IMR-90 (cell line): ENCODE measurements around the gene RBMS3. TPM values are rescaled to one million over a fixed set of nuclear protein-coding genes. Genes with fewer than 3 reads are reported as not detected.

Experiments used
- ATAC-seq: fragments of 200-7000 bp; cut with Tn5 transposase; 2 replicates; pipeline ENCODE4 v1.9.1; 2020; ENCODE audit warnings: low read depth, mild to moderate bottlenecking, moderate library complexity
- BruUV-seq: library from RNA; stranded (reverse); fragments of 400-500 nt; replicated peaks from 2 replicates; lab custom pipeline; 2021; lab: Mats Ljungman, UMichigan
- CTCF ChIA-PET: fragments of 300-600 bp; formaldehyde crosslinking; extraction: SDS; loops from one replicate; lab custom pipeline; 2021; ENCODE audit warnings: antibody characterized with exemption; lab: Yijun Ruan, JAX
- POLR2A ChIA-PET: fragments of 300-600 bp; sonication (Branson Sonifier 250); formaldehyde crosslinking; loops from one replicate; lab custom pipeline; 2022; ENCODE audit warnings: antibody characterized with exemption; ENCODE audit not compliant: unreplicated experiment; lab: Charles Lee
- DNase-seq: peaks from one replicate; pipeline ENCODE4 v3.0.0; 2013
- H2AFZ ChIP-seq: replicated peaks from 2 replicates; pipeline ENCODE3; 2013; ENCODE audit warnings: low read length, mild to moderate bottlenecking; ENCODE audit not compliant: poor library complexity
- H2AK5ac ChIP-seq: 2 replicates; pipeline ENCODE4 v1.6.1; 2013; ENCODE audit warnings: low read depth, low read length, inconsistent platforms
- H2AK9ac ChIP-seq: replicated peaks from 2 replicates; pipeline ENCODE3; 2013; ENCODE audit warnings: mild to moderate bottlenecking, low read depth, low read length, moderate library complexity; ENCODE audit not compliant: poor library complexity
- H2BK120ac ChIP-seq: 2 replicates; pipeline ENCODE4 v1.6.1; 2013; ENCODE audit warnings: low read depth, low read length, inconsistent platforms
- H2BK15ac ChIP-seq: 3 replicates; pipeline ENCODE4 v1.6.1; 2013; ENCODE audit warnings: low read depth, low read length, inconsistent platforms
- H2BK20ac ChIP-seq: 2 replicates; pipeline ENCODE4 v1.6.1; 2013; ENCODE audit warnings: low read depth, mild to moderate bottlenecking, inconsistent platforms, low read length, moderate library complexity
- H2BK5ac ChIP-seq: 2 replicates; pipeline ENCODE4 v1.6.1; 2013; ENCODE audit warnings: mild to moderate bottlenecking, low read depth, low read length, inconsistent platforms; ENCODE audit not compliant: poor library complexity, severe bottlenecking
- H3K14ac ChIP-seq: replicated peaks from 2 replicates; pipeline ENCODE4 v1.6.1; 2013; ENCODE audit warnings: low read depth, low read length, inconsistent platforms
- H3K18ac ChIP-seq: 2 replicates; pipeline ENCODE4 v1.6.1; 2013; ENCODE audit warnings: low read depth, low read length, control low read depth
- H3K23ac ChIP-seq: 2 replicates; pipeline ENCODE4 v1.6.1; 2013; ENCODE audit warnings: low read depth, low read length, inconsistent platforms
- H3K27ac ChIP-seq: 2 replicates; pipeline ENCODE4 v1.5.1; 2013; ENCODE audit warnings: mild to moderate bottlenecking, control low read depth, low read length; ENCODE audit not compliant: insufficient read depth
- H3K27me3 ChIP-seq: 2 replicates; pipeline ENCODE4 v1.6.1; 2013; ENCODE audit warnings: low read length; ENCODE audit not compliant: control insufficient read depth, insufficient read depth
- H3K36me3 ChIP-seq: 2 replicates; pipeline ENCODE4 v1.6.1; 2013; ENCODE audit warnings: low read length, mixed read lengths; ENCODE audit not compliant: control insufficient read depth, insufficient read depth
- H3K4ac ChIP-seq: 2 replicates; pipeline ENCODE4 v1.6.1; 2013; ENCODE audit warnings: low read depth, low read length, inconsistent platforms
- H3K4me1 ChIP-seq: 2 replicates; pipeline ENCODE4 v1.6.1; 2013; ENCODE audit warnings: low read length, mixed read lengths; ENCODE audit not compliant: control insufficient read depth, insufficient read depth
- H3K4me2 ChIP-seq: 2 replicates; pipeline ENCODE4 v1.6.1; 2013; ENCODE audit warnings: low read depth, mild to moderate bottlenecking, control low read depth, low read length, moderate library complexity
- H3K4me3 ChIP-seq: 2 replicates; pipeline ENCODE4 v1.5.1; 2013; ENCODE audit warnings: low read depth, mild to moderate bottlenecking, control low read depth, low read length, moderate library complexity; ENCODE audit not compliant: insufficient read depth
- H3K56ac ChIP-seq: 2 replicates; pipeline ENCODE4 v1.6.1; 2013; ENCODE audit warnings: low read length, inconsistent platforms; ENCODE audit not compliant: insufficient read depth; ENCODE audit errors: extremely low read depth
- H3K79me1 ChIP-seq, 2 experiments: 2 replicates each; pipeline ENCODE4 v1.6.1; 2013; ENCODE audit warnings: low read length in 2 of 2, inconsistent platforms in 1 of 2, low read depth in 1 of 2
- H3K9ac ChIP-seq: 2 replicates; pipeline ENCODE4 v1.6.1; 2013; ENCODE audit warnings: low read depth, low read length, control low read depth
- H3K9me1 ChIP-seq: 2 replicates; pipeline ENCODE4 v1.6.1; 2013; ENCODE audit warnings: low read length, inconsistent platforms; ENCODE audit not compliant: insufficient read depth
- H3K9me3 ChIP-seq: 2 replicates; pipeline ENCODE4 v1.6.1; 2013; ENCODE audit warnings: low read length; ENCODE audit not compliant: control insufficient read depth, insufficient read depth
- H4K20me1 ChIP-seq: 2 replicates; pipeline ENCODE4 v1.6.1; 2013; ENCODE audit warnings: low read length, inconsistent platforms; ENCODE audit not compliant: insufficient read depth
- H4K5ac ChIP-seq: 2 replicates; pipeline ENCODE4 v1.6.1; 2013; ENCODE audit warnings: mild to moderate bottlenecking, low read depth, low read length, control low read depth
- H4K8ac ChIP-seq, 2 experiments: 2 replicates each; pipeline ENCODE4 v1.6.1; 2013; ENCODE audit warnings: low read depth in 2 of 2, low read length in 2 of 2, control low read depth in 1 of 2, inconsistent platforms in 1 of 2
- H4K91ac ChIP-seq: 2 replicates; pipeline ENCODE4 v1.6.1; 2013; ENCODE audit warnings: low read depth, low read length, inconsistent platforms; ENCODE audit not compliant: insufficient read depth
- BHLHE40 ChIP-seq: fragments of 150-350 bp; IDR thresholded peaks from 2 replicates; pipeline ENCODE4 v1.6.1; 2016; ENCODE audit warnings: mild to moderate bottlenecking, low read depth, low read length
- CHD1 ChIP-seq: IDR thresholded peaks from 2 replicates; pipeline ENCODE4 v1.6.1; 2012; ENCODE audit warnings: low read depth, low read length, improper control_type of control experiment
- CTCF ChIP-seq: conservative IDR thresholded peaks from 2 replicates; pipeline ENCODE4 v1.5.1; 2012; ENCODE audit warnings: mild to moderate bottlenecking, low read depth, low read length, improper control_type of control experiment
- MAFK ChIP-seq: IDR thresholded peaks from 2 replicates; pipeline ENCODE4 v1.6.1; 2012; ENCODE audit warnings: low read depth, low read length, improper control_type of control experiment
- MAZ ChIP-seq: IDR thresholded peaks from 2 replicates; pipeline ENCODE4 v1.6.1; 2012; ENCODE audit warnings: low read depth, mild to moderate bottlenecking, low read length, improper control_type of control experiment, moderate library complexity, borderline replicate concordance
- MXI1 ChIP-seq: IDR thresholded peaks from 2 replicates; pipeline ENCODE4 v1.6.1; 2012; ENCODE audit warnings: low read depth, mild to moderate bottlenecking, low read length, moderate library complexity, borderline replicate concordance
- NFE2L2 ChIP-seq: fragments of 150-350 bp; IDR thresholded peaks from 2 replicates; pipeline ENCODE4 v1.6.1; 2016; ENCODE audit warnings: low read depth, mild to moderate bottlenecking, low read length
- POLR2A ChIP-seq: IDR thresholded peaks from 2 replicates; pipeline ENCODE4 v1.6.1; 2012; ENCODE audit warnings: mild to moderate bottlenecking, low read depth, low read length
- RAD21 ChIP-seq: IDR thresholded peaks from 2 replicates; pipeline ENCODE4 v1.6.1; 2012; ENCODE audit warnings: low read length, improper control_type of control experiment
- RCOR1 ChIP-seq: IDR thresholded peaks from 2 replicates; pipeline ENCODE4 v1.6.1; 2012; ENCODE audit warnings: mild to moderate bottlenecking, low read length, improper control_type of control experiment; ENCODE audit not compliant: insufficient replicate concordance
- RFX5 ChIP-seq: IDR thresholded peaks from 2 replicates; pipeline ENCODE4 v1.8.0; 2012; ENCODE audit warnings: low read depth, mild to moderate bottlenecking, low read length, moderate library complexity
- SMC3 ChIP-seq: fragments of 150-350 bp; IDR thresholded peaks from 2 replicates; pipeline ENCODE4 v1.6.1; 2016; ENCODE audit warnings: low read depth, mild to moderate bottlenecking, antibody characterized with exemption, low read length, moderate library complexity
- dilution Hi-C: fragments of 300-500 bp; cut with HindIII; formaldehyde crosslinking; loops from one replicate; pipeline ENCODE4 v1.14.3; 2018; ENCODE audit warnings: low sequenced_read_pairs; ENCODE audit not compliant: unreplicated experiment
- in situ Hi-C: fragments of 300-500 bp; cut with MboI; formaldehyde crosslinking; loops from 3 replicates; pipeline ENCODE4 v1.14.3; 2019; ENCODE audit warnings: low sequenced_read_pairs, inconsistent platforms, mixed read lengths
- intact Hi-C: fragments of 100-400 bp; cut with micrococcal nuclease; formaldehyde crosslinking; loops from 2 replicates; pipeline ENCODE4 v1.10.0; 2022
- polyA plus RNA-seq, 3 experiments: library from polyadenylated mRNA; depleted of rRNA; stranded (reverse); fragments of >200 nt; gene quantifications; 2 replicates each; pipeline ENCODE4 v1.2.3, GENCODE V29; 2012; ENCODE audit warnings: low replicate concordance in 1 of 3
- total RNA-seq: library from RNA; depleted of rRNA; stranded (reverse); fragments of >200 nt; gene quantifications from 2 replicates; pipeline ENCODE4 v1.2.3, GENCODE V29; 2012
- TF ChIP-seq, protein P1 (sequence below): fragments of 150-350 bp; IDR thresholded peaks from 2 replicates; pipeline ENCODE4 v1.6.1; 2016; ENCODE audit warnings: low read depth, mild to moderate bottlenecking, low read length, moderate library complexity, borderline replicate concordance

The RBMS3 gene
- total and polyA plus RNA-seq, 2 of the 4 experiments (the other 2 are of a cell fraction) = 15.2 to 127 TPM

DNA sequence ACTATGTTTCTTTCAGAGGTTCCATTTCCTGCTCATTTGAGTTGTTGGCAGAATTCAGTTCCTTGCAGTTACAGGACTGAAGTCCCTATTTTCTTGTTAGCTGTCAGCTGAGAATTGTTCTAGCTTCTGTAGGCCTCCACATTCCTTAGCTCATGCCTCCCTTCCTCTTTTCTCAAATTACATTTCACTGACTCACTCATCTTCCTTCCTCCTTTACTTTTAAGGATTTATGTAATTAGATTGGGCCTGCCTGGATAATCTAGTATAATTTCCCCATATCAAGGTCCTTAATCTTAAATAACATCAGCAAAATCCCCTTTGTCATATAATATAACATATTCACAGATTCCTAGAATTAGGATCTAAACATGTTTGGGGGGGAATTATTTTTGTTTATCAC is 40.6 kb upstream of the RBMS3 start:
- Histone ChIP-seq H4K91ac (peak overlapping the region; percentile 72; the same call in 1 of the 2 replicates), H3K18ac (peak overlapping the region; percentile 70; the same call in 1 of the 2 replicates), H3K4me3 (no peak overlapping the region), H3K79me1 (no peaks in the 10 kb centered on the region), H3K27ac (peak overlapping the region; percentile 32; the same call in 1 of the 2 replicates), H3K9ac (no peak overlapping the region; the same call in 1 of the 2 replicates), H2BK20ac (peak overlapping the region; percentile 90), H4K20me1 (no peaks in the 10 kb centered on the region), H3K4me1 (peaks cover 3% of the 10 kb centered on the region), H2AK9ac (no peak overlapping the region), H3K23ac (peak overlapping the region; percentile 70; the same call in 1 of the 2 replicates), H3K4me2 (no peak overlapping the region), H3K36me3 (no peaks in the 10 kb centered on the region), H3K27me3 (no peaks in the 10 kb centered on the region), H3K9me1 (peaks cover 3% of the 10 kb centered on the region; the same call in 1 of the 2 replicates), H2AK5ac (no peak overlapping the region), H3K56ac (peak overlapping the region; percentile 50), H3K4ac (peak overlapping the region; percentile 78; the same call in 1 of the 2 replicates), H4K8ac (peak overlapping the region; percentile 19 to 78; a peak in 3 of 4 replicates), H2BK15ac (peak overlapping the region; percentile 40; the same call in 2 of the 3 replicates), H2BK5ac (peak overlapping the region; percentile 80), H2AFZ (no peak overlapping the region), H3K9me3 (no peaks in the 10 kb centered on the region), H4K5ac (no peak overlapping the region; the same call in 1 of the 2 replicates), H3K14ac (peak overlapping the region; percentile 71), H2BK120ac (peak overlapping the region; percentile 86)
- intact Hi-C loops = no loop called here
- CTCF ChIA-PET = no interaction called here
- POLR2A ChIA-PET = no interaction called here
- dilution Hi-C loops = no loop called here
- in situ Hi-C loops = no loop called here
- peak; percentile 66 for DNase-seq
- no peak for TF ChIP-seq NFE2L2
- no peak for TF ChIP-seq RAD21
- no peak for TF ChIP-seq CHD1
- TF ChIP-seq BHLHE40 = no peak
- no peak for TF ChIP-seq RCOR1
- no peak for TF ChIP-seq MAFK
- TF ChIP-seq POLR2A = no peak
- TF ChIP-seq MAZ = no peak
- no peak for TF ChIP-seq RFX5
- TF ChIP-seq MXI1 = no peak
- TF ChIP-seq CTCF = no peak
- TF ChIP-seq, protein P1, sequence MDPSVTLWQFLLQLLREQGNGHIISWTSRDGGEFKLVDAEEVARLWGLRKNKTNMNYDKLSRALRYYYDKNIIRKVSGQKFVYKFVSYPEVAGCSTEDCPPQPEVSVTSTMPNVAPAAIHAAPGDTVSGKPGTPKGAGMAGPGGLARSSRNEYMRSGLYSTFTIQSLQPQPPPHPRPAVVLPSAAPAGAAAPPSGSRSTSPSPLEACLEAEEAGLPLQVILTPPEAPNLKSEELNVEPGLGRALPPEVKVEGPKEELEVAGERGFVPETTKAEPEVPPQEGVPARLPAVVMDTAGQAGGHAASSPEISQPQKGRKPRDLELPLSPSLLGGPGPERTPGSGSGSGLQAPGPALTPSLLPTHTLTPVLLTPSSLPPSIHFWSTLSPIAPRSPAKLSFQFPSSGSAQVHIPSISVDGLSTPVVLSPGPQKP = no peak
- TF ChIP-seq SMC3 = no peak
- no TSS peak for BruUV-seq
- peak; percentile 73 for ATAC-seq
